ENCODE data around the gene SPATA25. TPM values are rescaled to one million over a fixed set of nuclear protein-coding genes. Genes with fewer than 3 reads are reported as not detected.

SPATA25 gene
- total and polyA plus RNA-seq, 4 donors, result 0.43 to 7.6 (median 1.2) TPM

DNA sequence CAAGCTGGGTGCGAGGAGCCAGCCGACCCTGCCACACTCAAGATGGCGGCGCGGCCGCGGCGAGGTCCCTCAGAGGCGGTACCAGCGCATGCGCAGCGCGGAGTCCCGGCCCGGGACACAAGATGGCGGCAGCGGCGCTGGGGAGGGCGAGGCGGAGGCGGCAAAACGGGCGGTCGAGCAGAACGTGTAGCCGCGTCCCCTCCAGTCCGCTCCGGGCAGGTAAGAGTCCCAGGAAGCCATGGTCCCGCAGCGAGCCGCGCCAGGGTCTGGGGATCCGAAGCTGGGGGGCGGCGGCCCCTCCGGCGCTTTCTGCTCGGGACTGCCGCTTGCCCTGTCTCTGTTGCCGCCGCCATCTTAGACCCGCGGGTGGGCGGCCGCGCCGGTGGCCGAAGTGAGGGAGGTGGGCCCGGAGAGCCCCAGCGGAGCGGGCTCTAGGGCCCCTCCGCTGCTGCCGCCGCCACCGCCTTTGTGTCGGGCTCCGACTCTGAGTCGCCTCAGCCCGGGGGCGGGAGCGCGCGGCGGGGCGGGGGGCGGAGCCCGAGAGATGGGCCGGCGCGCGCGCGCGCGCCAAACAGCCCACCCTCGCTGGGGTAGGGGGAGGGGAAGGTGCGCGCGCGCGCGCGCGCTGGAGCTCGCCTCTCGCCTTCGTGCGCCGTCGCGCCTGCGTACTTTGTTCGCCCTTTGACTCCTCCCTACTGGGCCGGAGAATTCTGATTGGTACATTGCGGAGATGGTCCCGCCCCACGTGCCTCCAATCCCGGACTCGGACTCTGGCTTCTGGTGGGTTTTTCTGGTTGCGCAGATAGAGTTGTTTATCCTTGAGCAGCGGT, 47.4 kb upstream of the SPATA25 start, which contains the start of gene PCIF1:
TSS of gene PCIF1 (plus strand) at position 98 of the 830 bp plus-strand sequence. CDS start 4,317 bp downstream, outside the sequence.
- TF ChIP-seq GABPA (IDR thresholded peaks at IDR 0.05 in 1 of 2, conservative IDR thresholded peaks at IDR 0.05 in 1 of 2) (no peak), SP1 (IDR thresholded peaks at IDR 0.05) (peak; percentile 59), RAD21 (IDR thresholded peaks at IDR 0.05) (peak; percentile 10 to 34), NR2F2 (IDR thresholded peaks at IDR 0.05) (peak; percentile 28), YY1 (IDR thresholded peaks at IDR 0.05) (peak; percentile 100), HNF4A (conservative IDR thresholded peaks at IDR 0.05) (peak; percentile 37 to 58), JUND (IDR thresholded peaks at IDR 0.05) (no peak), TAF1 (conservative IDR thresholded peaks at IDR 0.05) (peak; percentile 57)
- TF ChIP-seq, protein P1, sequence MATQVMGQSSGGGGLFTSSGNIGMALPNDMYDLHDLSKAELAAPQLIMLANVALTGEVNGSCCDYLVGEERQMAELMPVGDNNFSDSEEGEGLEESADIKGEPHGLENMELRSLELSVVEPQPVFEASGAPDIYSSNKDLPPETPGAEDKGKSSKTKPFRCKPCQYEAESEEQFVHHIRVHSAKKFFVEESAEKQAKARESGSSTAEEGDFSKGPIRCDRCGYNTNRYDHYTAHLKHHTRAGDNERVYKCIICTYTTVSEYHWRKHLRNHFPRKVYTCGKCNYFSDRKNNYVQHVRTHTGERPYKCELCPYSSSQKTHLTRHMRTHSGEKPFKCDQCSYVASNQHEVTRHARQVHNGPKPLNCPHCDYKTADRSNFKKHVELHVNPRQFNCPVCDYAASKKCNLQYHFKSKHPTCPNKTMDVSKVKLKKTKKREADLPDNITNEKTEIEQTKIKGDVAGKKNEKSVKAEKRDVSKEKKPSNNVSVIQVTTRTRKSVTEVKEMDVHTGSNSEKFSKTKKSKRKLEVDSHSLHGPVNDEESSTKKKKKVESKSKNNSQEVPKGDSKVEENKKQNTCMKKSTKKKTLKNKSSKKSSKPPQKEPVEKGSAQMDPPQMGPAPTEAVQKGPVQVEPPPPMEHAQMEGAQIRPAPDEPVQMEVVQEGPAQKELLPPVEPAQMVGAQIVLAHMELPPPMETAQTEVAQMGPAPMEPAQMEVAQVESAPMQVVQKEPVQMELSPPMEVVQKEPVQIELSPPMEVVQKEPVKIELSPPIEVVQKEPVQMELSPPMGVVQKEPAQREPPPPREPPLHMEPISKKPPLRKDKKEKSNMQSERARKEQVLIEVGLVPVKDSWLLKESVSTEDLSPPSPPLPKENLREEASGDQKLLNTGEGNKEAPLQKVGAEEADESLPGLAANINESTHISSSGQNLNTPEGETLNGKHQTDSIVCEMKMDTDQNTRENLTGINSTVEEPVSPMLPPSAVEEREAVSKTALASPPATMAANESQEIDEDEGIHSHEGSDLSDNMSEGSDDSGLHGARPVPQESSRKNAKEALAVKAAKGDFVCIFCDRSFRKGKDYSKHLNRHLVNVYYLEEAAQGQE (IDR thresholded peaks at IDR 0.05), result peak; percentile 56
- Histone ChIP-seq H3K27ac (ENCODE audit: low read depth in 1 of 2, low read length in 2 of 2) (peak within 1 kb of the TSS; percentile 93 to 98), H3K9me3 (ENCODE audit: control insufficient read depth in 4 of 4, low read length in 3 of 4) (no peaks in the 10 kb centered on the region), H3K36me3 (ENCODE audit: control insufficient read depth in 4 of 4, insufficient read depth in 3 of 4, low read depth in 1 of 4, low read length in 3 of 4) (peaks cover 2 to 26% (median 24%) of the 10 kb centered on the region in 4 donors), H3K27me3 (ENCODE audit: control insufficient read depth in 4 of 4, insufficient read depth in 4 of 4, low read length in 3 of 4) (no peaks in the 10 kb centered on the region), H3K4me1 (ENCODE audit: control insufficient read depth in 4 of 4, insufficient read depth in 4 of 4, low read length in 3 of 4) (peaks cover 7 to 27% (median 18%) of the 10 kb centered on the region in 4 donors), H3K9ac (ENCODE audit: low read depth in 1 of 2, low read length in 2 of 2) (peak within 1 kb of the TSS; percentile 95 to 97), H3K4me3 (ENCODE audit: low read depth in 1 of 3, low read length in 3 of 3) (peak within 1 kb of the TSS; percentile 71 to 86 (median 80))
- WGBS, result under 1% methylated on average over 102 of the region's 102 CpGs
- DNase-seq (ENCODE audit: low spot score), result peak; percentile 98

GRCh38 chr20:45934046-45934585, 46.7 kb upstream of the SPATA25 start:
- H3K4me3 ChIP-seq (ENCODE audit: low read depth in 1 of 3, low read length in 3 of 3), result peak overlapping the region; percentile 58 to 71 (median 65)
- peaks cover 2 to 19% (median 17%) of the 10 kb centered on the region in 4 donors for H3K36me3 ChIP-seq (ENCODE audit: control insufficient read depth in 4 of 4, insufficient read depth in 3 of 4, low read depth in 1 of 4, low read length in 3 of 4)
- H3K27me3 ChIP-seq (ENCODE audit: control insufficient read depth in 4 of 4, insufficient read depth in 4 of 4, low read length in 3 of 4), result no peaks in the 10 kb centered on the region
- H3K27ac ChIP-seq (ENCODE audit: low read depth in 1 of 2, low read length in 2 of 2), result peak overlapping the region; percentile 93 to 98
- WGBS, result under 1% methylated on average over 34 of the region's 34 CpGs
- TF ChIP-seq, protein P1 (IDR thresholded peaks at IDR 0.05), result no peak
- no peak for TF ChIP-seq HNF4G (IDR thresholded peaks at IDR 0.05)
- TF ChIP-seq FOXA1 (IDR thresholded peaks at IDR 0.05), result no peak
- TF ChIP-seq CTCF (IDR thresholded peaks at IDR 0.05; ENCODE audit: low read depth, low read length, missing input control), result no peak
- TF ChIP-seq YY1 (IDR thresholded peaks at IDR 0.05), result no peak
- H3K9me3 ChIP-seq (ENCODE audit: control insufficient read depth in 4 of 4, low read length in 3 of 4), result no peaks in the 10 kb centered on the region
- H3K9ac ChIP-seq (ENCODE audit: low read depth in 1 of 2, low read length in 2 of 2), result peak overlapping the region; percentile 5 to 69
- DNase-seq (ENCODE audit: low spot score), result no peak
- H3K4me1 ChIP-seq (ENCODE audit: control insufficient read depth in 4 of 4, insufficient read depth in 4 of 4, low read length in 3 of 4), result peaks cover 7 to 27% (median 18%) of the 10 kb centered on the region in 4 donors

All from liver (tissue), 9 donors.